SK-N-SH (cell line): Measurements from ENCODE around the gene OR1I1. TPM values are rescaled to one million over a fixed set of nuclear protein-coding genes. Genes with fewer than 3 reads are reported as not detected.

ENCODE experiments used
- CTCF ChIA-PET: fragments of 300-600, 350-600 bp; formaldehyde crosslinking; extraction: SDS; loops from one replicate; lab custom pipeline; 2021; lab: Yijun Ruan, JAX
- POLR2A ChIA-PET: fragments of 350-600 bp; sonication (Branson Sonifier 250); formaldehyde crosslinking; extraction: SDS; loops from one replicate; lab custom pipeline; 2020; ENCODE audit warnings: antibody characterized with exemption, inconsistent platforms; lab: Yijun Ruan, JAX
- DNase-seq: peaks from one replicate; pipeline ENCODE4 v3.0.0; 2012
- H2AFZ ChIP-seq: fragments of 200-600 bp; sonication (generic); 2 replicates; pipeline ENCODE4 v1.8.1; 2016; ENCODE audit warnings: antibody characterized with exemption, mild to moderate bottlenecking, low read depth
- H3F3A ChIP-seq: fragments of 200-600 bp; sonication (generic); replicated peaks from 2 replicates; pipeline ENCODE3; 2016; ENCODE audit warnings: antibody characterized with exemption, mild to moderate bottlenecking; ENCODE audit not compliant: insufficient read depth
- H3K27ac ChIP-seq, 2 experiments: fragments of 200-500 bp in 1 of 2; fragments of 200-600 bp in 1 of 2; sonication (Bioruptor generic) in 1 of 2; sonication (generic), shearing (Covaris generic) in 1 of 2; 2 replicates each; pipeline versions ENCODE4 v1.5.1 to v1.6.1; 2014 to 2016; ENCODE audit warnings: low read depth in 2 of 2, inconsistent platforms in 1 of 2, low read length in 1 of 2, mild to moderate bottlenecking in 1 of 2, mixed read lengths in 1 of 2
- H3K27me3 ChIP-seq: fragments of 200-600 bp; sonication (generic), shearing (Covaris generic); 2 replicates; pipeline ENCODE4 v1.6.1; 2016; ENCODE audit warnings: mixed run types; ENCODE audit not compliant: insufficient read depth
- H3K36me3 ChIP-seq, 2 experiments: fragments of 200-500 bp in 1 of 2; fragments of 200-600 bp in 1 of 2; sonication (Bioruptor generic) in 1 of 2; sonication (generic) in 1 of 2; replicated peaks in 1 of 2; 2 replicates each; pipeline versions ENCODE3 to v1.5.1; 2014 to 2016; ENCODE audit warnings: low read length in 1 of 2, mild to moderate bottlenecking in 1 of 2; ENCODE audit not compliant: insufficient read depth in 2 of 2, control insufficient read depth in 1 of 2
- H3K4me1 ChIP-seq, 2 experiments: fragments of 200-500 bp in 1 of 2; fragments of 200-600 bp in 1 of 2; sonication (Bioruptor generic) in 1 of 2; sonication (generic), shearing (Covaris generic) in 1 of 2; 2 replicates each; pipeline versions ENCODE4 v1.5.1 to v1.6.1; 2014 to 2016; ENCODE audit warnings: low read depth in 1 of 2, low read length in 1 of 2, mixed run types in 1 of 2; ENCODE audit not compliant: insufficient read depth in 2 of 2, control insufficient read depth in 1 of 2
- H3K4me2 ChIP-seq: fragments of 200-600 bp; sonication (generic), shearing (Covaris generic); 2 replicates; pipeline ENCODE4 v1.6.1; 2017; ENCODE audit warnings: mixed run types
- H3K4me3 ChIP-seq, 2 experiments: fragments of 200-500 bp in 1 of 2; fragments of 200-600 bp in 1 of 2; sonication (Bioruptor generic) in 1 of 2; sonication (generic), shearing (Covaris generic) in 1 of 2; 2 replicates each; pipeline versions ENCODE4 v1.5.1 to v1.8.1; 2014 to 2016; ENCODE audit warnings: low read depth in 2 of 2, inconsistent platforms in 1 of 2, low read length in 1 of 2, mild to moderate bottlenecking in 1 of 2, mixed read lengths in 1 of 2, moderate library complexity in 1 of 2
- H3K79me2 ChIP-seq: fragments of 200-600 bp; sonication (generic); 2 replicates; pipeline ENCODE4 v1.8.1; 2017; ENCODE audit warnings: mild to moderate bottlenecking; ENCODE audit not compliant: insufficient read depth
- H3K9ac ChIP-seq: fragments of 200-600 bp; sonication (generic); 2 replicates; pipeline ENCODE4 v1.6.1; 2017; ENCODE audit warnings: mixed run types
- H3K9me2 ChIP-seq: fragments of 200-600 bp; sonication (generic); 2 replicates; pipeline ENCODE4 v1.6.1; 2017; ENCODE audit warnings: mixed run types
- H3K9me3 ChIP-seq: fragments of 200-600 bp; sonication (generic); 2 replicates; pipeline ENCODE4 v1.6.1; 2017; ENCODE audit warnings: mixed run types, mild to moderate bottlenecking, moderate library complexity
- H4K20me1 ChIP-seq: fragments of 200-600 bp; sonication (generic); 2 replicates; pipeline ENCODE4 v1.6.1; 2017; ENCODE audit warnings: mild to moderate bottlenecking, mixed run types; ENCODE audit not compliant: insufficient read depth
- CHD2 ChIP-seq: fragments of 150-350 bp; IDR thresholded peaks from 2 replicates; pipeline ENCODE4 v1.6.1; 2018; ENCODE audit warnings: low read length; ENCODE audit not compliant: partially characterized antibody
- EZH2phosphoT487 ChIP-seq: fragments of 200-600 bp; sonication (generic); IDR thresholded peaks from 2 replicates; pipeline ENCODE4 v1.6.1; 2017; ENCODE audit warnings: low read depth, mixed run types, mild to moderate bottlenecking, antibody characterized with exemption, moderate library complexity, borderline replicate concordance
- FOXM1 ChIP-seq: IDR thresholded peaks from 2 replicates; pipeline ENCODE4 v1.4.0; 2012; ENCODE audit warnings: low read depth, mild to moderate bottlenecking
- GABPA ChIP-seq: IDR thresholded peaks from 2 replicates; pipeline ENCODE4 v1.4.0; 2012; ENCODE audit warnings: low read depth, mild to moderate bottlenecking
- MAX ChIP-seq: IDR thresholded peaks from 2 replicates; pipeline ENCODE4 v1.4.0; 2012; ENCODE audit warnings: low read depth
- NFIC ChIP-seq: IDR thresholded peaks from 2 replicates; pipeline ENCODE4 v1.4.0; 2012; ENCODE audit warnings: borderline replicate concordance
- POLR2AphosphoS5 ChIP-seq: IDR thresholded peaks from 2 replicates; pipeline ENCODE4 v1.6.1; 2012; ENCODE audit warnings: low read depth, low read length
- RAD21 ChIP-seq: IDR thresholded peaks from 2 replicates; pipeline ENCODE4 v1.6.1; 2012; ENCODE audit warnings: mild to moderate bottlenecking, low read length
- RXRA ChIP-seq: IDR thresholded peaks from 2 replicates; pipeline ENCODE4 v1.4.0; 2012; ENCODE audit warnings: low read depth, mild to moderate bottlenecking, borderline replicate concordance
- SIN3A ChIP-seq: IDR thresholded peaks from 2 replicates; pipeline ENCODE4 v1.6.1; 2012; ENCODE audit warnings: low read depth, mild to moderate bottlenecking, low read length, moderate library complexity, borderline replicate concordance
- TCF12 ChIP-seq: IDR thresholded peaks from 2 replicates; pipeline ENCODE4 v1.4.0; 2012
- TEAD4 ChIP-seq: IDR thresholded peaks from 2 replicates; pipeline ENCODE4 v1.4.0; 2012; ENCODE audit warnings: mild to moderate bottlenecking, borderline replicate concordance; ENCODE audit not compliant: insufficient read depth
- USF1 ChIP-seq: IDR thresholded peaks from 2 replicates; pipeline ENCODE4 v1.4.0; 2012; ENCODE audit warnings: low read depth, borderline replicate concordance
- USF2 ChIP-seq: fragments of 150-350 bp; IDR thresholded peaks from 2 replicates; pipeline ENCODE4 v1.6.1; 2017; ENCODE audit warnings: antibody characterized with exemption, low read length, low read depth, borderline replicate concordance
- YY1 ChIP-seq: IDR thresholded peaks from 2 replicates; pipeline ENCODE4 v1.4.0; 2012; ENCODE audit warnings: low read depth, mild to moderate bottlenecking
- WGBS: methylation state at CpG from one replicate; pipeline ENCODE4 v1.1.6; 2017; ENCODE audit warnings: low lambda C conversion rate; 5-methylcytosine and 5-hydroxymethylcytosine counted together
- polyA plus RNA-seq, 3 experiments: library from polyadenylated mRNA; depleted of rRNA; stranded (reverse); fragments of >200 nt; gene quantifications; 2 replicates each; pipeline ENCODE4 v1.2.3, GENCODE V29; 2012
- TF ChIP-seq, protein P1 (sequence below): fragments of 200-600 bp; sonication (generic); IDR thresholded peaks from 2 replicates; pipeline ENCODE4 v1.6.1; 2017; ENCODE audit warnings: antibody characterized with exemption, mild to moderate bottlenecking, moderate library complexity

OR1I1 gene
- polyA plus RNA-seq, 1 of the 3 experiments (the other 2 are of a cell fraction): not detected

GRCh38 chr19:15074371-15074770, 7.6 kb upstream of the OR1I1 start:
- Histone ChIP-seq H3K4me1 (no peaks in the 10 kb centered on the region; a peak in 1 of 4 replicates), H3K27ac (no peak overlapping the region), H3K4me3 (no peak overlapping the region), H3F3A (no peaks in the 10 kb centered on the region), H3K9me2 (no peaks in the 10 kb centered on the region), H2AFZ (no peak overlapping the region), H3K9me3 (no peaks in the 10 kb centered on the region), H3K36me3 (no peaks in the 10 kb centered on the region), H4K20me1 (no peaks in the 10 kb centered on the region), H3K9ac (no peak overlapping the region), H3K79me2 (no peaks in the 10 kb centered on the region), H3K27me3 (peaks cover 14% of the 10 kb centered on the region; the same call in 1 of the 2 replicates), H3K4me2 (no peak overlapping the region)
- TF ChIP-seq POLR2AphosphoS5 (no peak), CHD2 (no peak), YY1 (no peak), EZH2phosphoT487 (no peak)
- ChIA-PET CTCF (interaction anchor here (1.0 to 1.4 kb wide), 2 partner anchors 15 to 17 kb away, joined by 3 to 5 read pairs; no protein-coding TSS in a partner anchor), POLR2A (no interaction called here)
- 17% methylated on average over 2 of the region's 2 CpGs for WGBS
- no peak for DNase-seq

DNA sequence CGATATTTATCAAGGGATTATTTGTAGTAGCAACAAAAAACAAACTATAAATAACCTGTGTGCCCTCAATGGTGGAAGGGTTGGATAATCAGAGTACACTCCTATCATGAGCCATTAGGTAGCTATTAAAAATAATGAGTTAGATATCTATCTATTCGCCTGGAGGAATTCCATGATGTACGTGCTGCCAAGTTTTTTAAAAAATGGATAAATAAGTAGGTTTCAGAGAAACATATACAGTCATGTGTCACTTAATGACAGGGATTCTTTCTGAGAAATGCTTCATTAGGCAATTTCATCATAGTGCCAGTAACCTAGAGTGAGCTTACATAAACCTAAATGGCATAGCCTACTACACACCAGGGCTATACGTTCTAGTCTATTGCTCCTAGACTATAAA, 6.2 kb upstream of the OR1I1 start:
- no peak for TF ChIP-seq RAD21
- no peak for TF ChIP-seq RXRA
- TF ChIP-seq MAX: no peak
- TF ChIP-seq, protein P1, sequence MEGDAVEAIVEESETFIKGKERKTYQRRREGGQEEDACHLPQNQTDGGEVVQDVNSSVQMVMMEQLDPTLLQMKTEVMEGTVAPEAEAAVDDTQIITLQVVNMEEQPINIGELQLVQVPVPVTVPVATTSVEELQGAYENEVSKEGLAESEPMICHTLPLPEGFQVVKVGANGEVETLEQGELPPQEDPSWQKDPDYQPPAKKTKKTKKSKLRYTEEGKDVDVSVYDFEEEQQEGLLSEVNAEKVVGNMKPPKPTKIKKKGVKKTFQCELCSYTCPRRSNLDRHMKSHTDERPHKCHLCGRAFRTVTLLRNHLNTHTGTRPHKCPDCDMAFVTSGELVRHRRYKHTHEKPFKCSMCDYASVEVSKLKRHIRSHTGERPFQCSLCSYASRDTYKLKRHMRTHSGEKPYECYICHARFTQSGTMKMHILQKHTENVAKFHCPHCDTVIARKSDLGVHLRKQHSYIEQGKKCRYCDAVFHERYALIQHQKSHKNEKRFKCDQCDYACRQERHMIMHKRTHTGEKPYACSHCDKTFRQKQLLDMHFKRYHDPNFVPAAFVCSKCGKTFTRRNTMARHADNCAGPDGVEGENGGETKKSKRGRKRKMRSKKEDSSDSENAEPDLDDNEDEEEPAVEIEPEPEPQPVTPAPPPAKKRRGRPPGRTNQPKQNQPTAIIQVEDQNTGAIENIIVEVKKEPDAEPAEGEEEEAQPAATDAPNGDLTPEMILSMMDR: no peak
- no peak for TF ChIP-seq NFIC
- no peak for TF ChIP-seq SIN3A
- TF ChIP-seq TEAD4: no peak
- TF ChIP-seq YY1: no peak
- TF ChIP-seq FOXM1: no peak
- TF ChIP-seq USF2: no peak
- no peak for TF ChIP-seq GABPA
- no peak for TF ChIP-seq USF1
- TF ChIP-seq TCF12: no peak
- no peak overlapping the region for H3K4me2 ChIP-seq
- no peaks in the 10 kb centered on the region for H3K79me2 ChIP-seq
- H3K9ac ChIP-seq: no peak overlapping the region
- no peak overlapping the region for H2AFZ ChIP-seq
- POLR2A ChIA-PET: no interaction called here
- 16% methylated on average over 4 of the region's 4 CpGs for WGBS
- no peaks in the 10 kb centered on the region; a peak in 1 of 4 replicates for H3K4me1 ChIP-seq
- peaks cover 14% of the 10 kb centered on the region; the same call in 1 of the 2 replicates for H3K27me3 ChIP-seq
- no peaks in the 10 kb centered on the region for H3K9me3 ChIP-seq
- H3F3A ChIP-seq: no peaks in the 10 kb centered on the region
- DNase-seq: no peak
- CTCF ChIA-PET: interaction anchor here (0.9 to 1.4 kb wide), 3 partner anchors 16 to 79 kb away, joined by 3 read pairs; no protein-coding TSS in a partner anchor
- H3K27ac ChIP-seq: no peak overlapping the region
- H3K9me2 ChIP-seq: no peaks in the 10 kb centered on the region
- no peak overlapping the region for H3K4me3 ChIP-seq
- H3K36me3 ChIP-seq: no peaks in the 10 kb centered on the region
- H4K20me1 ChIP-seq: no peaks in the 10 kb centered on the region
